NCI-H146 (cell line): ENCODE results near the gene ESR1.

Experiments
- DNase-seq: peaks from one replicate; lab custom pipeline; 2025; lab: John Stamatoyannopoulos, UW

The ESR1 gene

DNA sequence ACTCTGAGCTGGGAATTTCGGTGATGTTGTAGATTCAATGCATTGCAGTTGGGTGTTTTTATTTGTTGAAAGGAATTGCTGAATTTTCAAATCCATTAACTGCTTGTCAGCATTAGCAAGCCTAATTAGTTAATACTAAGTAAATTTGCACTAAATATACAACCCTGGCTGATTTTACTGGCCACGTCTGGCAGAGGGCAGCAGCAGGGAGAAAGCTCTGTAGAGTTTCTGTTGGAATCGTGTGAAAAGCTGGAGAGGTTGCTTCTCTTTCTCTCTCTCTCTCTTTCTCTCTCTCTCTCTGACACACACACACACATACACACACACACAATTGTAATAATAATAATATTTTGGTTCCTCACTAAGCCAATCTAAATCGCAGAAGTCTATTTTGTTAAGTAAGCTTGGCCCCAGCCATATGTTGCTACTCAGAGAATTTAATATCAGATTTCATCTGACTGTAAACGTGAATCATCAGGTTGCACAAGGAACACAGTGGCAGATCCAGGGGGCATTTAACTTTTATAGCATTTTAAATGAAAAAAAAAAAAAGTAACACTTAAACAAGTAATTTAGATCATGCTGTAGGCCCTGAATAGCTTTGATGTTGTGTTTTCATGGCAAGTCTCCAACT is 289.5 kb downstream of the ESR1 start:
- peak; percentile 14 for DNase-seq

DNA sequence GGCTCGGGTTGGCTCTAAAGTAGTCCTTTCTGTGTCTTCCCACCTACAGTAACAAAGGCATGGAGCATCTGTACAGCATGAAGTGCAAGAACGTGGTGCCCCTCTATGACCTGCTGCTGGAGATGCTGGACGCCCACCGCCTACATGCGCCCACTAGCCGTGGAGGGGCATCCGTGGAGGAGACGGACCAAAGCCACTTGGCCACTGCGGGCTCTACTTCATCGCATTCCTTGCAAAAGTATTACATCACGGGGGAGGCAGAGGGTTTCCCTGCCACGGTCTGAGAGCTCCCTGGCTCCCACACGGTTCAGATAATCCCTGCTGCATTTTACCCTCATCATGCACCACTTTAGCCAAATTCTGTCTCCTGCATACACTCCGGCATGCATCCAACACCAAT is 291.2 kb downstream of the ESR1 start:
- DNase-seq, result no peak

DNA sequence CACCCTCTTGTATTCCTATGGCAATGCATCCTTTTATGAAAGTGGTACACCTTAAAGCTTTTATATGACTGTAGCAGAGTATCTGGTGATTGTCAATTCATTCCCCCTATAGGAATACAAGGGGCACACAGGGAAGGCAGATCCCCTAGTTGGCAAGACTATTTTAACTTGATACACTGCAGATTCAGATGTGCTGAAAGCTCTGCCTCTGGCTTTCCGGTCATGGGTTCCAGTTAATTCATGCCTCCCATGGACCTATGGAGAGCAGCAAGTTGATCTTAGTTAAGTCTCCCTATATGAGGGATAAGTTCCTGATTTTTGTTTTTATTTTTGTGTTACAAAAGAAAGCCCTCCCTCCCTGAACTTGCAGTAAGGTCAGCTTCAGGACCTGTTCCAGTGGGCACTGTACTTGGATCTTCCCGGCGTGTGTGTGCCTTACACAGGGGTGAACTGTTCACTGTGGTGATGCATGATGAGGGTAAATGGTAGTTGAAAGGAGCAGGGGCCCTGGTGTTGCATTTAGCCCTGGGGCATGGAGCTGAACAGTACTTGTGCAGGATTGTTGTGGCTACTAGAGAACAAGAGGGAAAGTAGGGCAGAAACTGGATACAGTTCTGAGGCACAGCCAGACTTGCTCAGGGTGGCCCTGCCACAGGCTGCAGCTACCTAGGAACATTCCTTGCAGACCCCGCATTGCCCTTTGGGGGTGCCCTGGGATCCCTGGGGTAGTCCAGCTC is 292.1 kb downstream of the ESR1 start:
- peak; percentile 80 for DNase-seq

DNA sequence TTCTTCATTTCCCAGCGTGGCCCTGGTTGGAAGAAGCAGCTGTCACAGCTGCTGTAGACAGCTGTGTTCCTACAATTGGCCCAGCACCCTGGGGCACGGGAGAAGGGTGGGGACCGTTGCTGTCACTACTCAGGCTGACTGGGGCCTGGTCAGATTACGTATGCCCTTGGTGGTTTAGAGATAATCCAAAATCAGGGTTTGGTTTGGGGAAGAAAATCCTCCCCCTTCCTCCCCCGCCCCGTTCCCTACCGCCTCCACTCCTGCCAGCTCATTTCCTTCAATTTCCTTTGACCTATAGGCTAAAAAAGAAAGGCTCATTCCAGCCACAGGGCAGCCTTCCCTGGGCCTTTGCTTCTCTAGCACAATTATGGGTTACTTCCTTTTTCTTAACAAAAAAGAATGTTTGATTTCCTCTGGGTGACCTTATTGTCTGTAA is 292.7 kb downstream of the ESR1 start:
- DNase-seq, result peak; percentile 87

DNA sequence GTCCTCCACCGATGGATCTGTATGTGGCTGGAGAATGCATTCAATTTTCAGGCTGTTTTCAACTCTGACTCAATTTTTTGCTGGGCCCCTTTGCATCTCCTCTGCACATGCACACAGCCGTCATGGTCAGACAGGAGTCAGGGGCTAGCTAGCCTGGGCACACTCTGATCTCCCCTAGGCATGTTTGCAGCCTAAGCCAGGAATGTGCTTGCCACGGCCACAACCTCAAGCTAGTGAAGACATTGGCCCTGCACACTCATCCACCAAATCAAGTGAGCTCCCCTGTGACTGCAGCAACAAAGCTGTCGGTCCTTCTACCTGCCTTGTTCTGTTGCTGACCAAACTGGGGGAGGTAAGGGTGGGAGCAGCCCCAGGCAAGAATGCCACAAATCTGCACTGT is 300.5 kb downstream of the ESR1 start:
- DNase-seq, result no peak

DNA sequence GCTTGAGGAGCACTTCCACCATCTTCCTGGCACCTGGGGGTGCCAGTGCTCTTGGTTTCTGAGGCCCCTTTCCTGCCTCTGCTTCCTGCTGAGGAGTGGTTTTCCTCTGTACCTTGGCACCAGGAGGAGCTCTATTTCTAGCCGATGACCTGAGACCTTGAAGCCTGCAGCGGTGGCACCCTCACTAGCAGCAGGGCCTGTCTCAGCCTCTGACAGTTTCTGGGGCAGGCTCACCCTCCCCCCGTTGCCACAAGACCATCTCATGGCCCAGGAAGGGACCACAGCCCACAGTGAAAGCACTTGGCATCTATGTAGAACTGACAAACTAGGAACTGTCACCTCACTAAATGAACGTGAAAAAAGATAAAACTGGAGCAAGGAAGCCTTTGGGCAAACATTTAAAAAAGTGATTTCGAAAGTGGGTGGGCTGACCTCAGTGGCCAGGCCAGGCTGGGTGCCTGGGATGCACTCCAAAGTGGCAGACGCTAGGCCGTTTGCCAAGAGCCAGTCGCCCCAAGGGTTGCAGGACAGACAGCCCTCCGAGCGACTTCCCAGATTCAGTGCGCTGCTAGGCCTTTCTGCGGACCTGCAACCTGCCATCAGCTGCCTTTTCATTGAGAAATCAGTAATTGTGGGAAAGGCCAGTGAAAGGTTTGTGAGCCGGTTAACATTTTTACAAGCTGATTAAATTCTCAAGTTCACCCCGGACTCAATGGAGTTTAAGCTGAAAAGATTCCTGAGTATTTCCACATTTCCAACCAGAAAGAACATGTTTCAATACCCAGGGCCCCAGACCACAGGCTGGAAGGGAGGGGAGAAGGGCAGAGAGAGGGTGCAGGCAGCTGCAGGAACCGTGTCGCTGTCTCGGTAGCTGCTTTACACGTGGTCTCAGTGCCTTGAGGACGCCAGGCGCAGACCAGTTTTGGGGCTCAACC is 303.7 kb downstream of the ESR1 start:
- DNase-seq, result no peak

DNA sequence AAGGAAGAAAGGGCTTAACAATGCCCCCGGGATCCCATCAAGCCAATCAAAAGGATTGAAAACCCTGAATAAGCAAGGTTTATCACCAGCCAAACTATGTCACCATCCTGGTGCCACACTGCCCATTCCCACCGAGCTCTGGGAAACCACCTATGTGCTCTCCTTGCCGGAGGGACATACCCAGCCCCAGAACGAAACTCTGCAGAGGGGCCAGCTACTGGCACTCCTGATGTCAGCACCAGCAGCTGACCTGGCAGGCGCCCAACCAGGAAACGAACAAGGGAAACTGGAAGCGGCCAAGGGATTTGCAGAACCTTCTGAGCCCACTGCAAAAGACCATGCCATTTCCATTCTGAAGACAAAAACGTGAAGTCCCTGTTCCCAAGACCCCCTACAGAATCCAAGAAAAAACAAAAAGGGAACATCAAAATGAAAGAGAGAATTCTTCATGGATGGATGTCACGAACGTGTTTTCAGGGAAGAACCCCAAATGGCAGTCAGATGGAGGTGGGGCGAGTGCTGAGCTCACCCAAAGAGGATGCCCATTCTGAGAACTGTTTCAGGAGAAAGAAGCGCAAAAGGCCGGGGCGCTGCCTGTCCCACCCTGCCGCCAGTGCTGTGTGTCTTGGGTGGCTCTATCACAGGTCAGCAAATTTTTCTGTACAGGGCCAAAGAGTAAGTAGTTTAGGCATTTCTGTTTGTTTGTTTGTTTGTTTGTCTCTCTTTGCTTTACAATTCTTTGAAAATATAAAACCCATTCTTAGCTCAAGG is 305.2 kb downstream of the ESR1 start:
- DNase-seq, result no peak

DNA sequence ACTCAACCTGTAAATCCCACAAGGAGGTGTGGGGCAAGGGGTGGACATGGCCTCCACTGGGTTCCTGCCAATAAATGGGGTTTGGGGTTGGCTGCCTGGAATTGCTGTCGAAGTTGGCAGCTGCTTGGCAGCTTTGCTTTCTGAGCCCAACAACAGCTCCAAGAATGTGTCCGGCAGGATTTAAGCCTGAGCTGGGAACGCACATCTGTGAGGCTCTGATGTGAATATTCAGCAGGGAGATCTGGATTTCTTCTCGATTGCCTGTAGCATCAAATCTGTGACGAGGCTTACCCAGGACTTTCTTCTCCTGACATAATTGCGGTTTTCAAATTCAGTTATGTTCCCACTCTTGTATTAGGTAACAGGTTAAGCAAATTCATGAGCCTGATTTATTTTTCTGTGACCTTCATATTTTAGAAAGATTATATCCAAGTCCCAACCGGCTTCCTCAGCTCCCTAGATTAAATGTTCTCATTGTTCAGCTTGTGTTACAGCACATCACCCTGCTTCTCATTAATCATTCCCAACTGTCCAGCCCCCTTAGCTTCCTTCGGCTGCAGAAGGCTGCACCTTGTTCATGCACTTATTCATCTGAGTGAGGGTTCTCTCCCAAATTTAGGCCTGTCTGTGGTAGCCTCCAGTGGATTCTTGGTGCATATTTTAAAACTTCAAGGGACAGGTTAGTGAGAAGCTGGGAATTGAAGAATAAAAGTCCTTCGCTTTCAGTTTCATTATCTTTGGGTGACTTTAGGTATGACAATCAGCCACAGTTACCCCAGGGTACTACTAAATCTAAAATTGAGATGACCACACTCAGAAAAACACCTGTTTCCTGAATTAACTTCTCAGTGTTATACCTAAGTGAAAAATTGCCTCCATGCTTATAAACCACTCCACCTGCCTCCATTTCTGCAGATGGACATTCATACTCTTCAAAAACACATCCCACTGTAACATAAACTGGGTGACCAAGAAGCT is 310.0 kb downstream of the ESR1 start:
- no peak for DNase-seq

DNA sequence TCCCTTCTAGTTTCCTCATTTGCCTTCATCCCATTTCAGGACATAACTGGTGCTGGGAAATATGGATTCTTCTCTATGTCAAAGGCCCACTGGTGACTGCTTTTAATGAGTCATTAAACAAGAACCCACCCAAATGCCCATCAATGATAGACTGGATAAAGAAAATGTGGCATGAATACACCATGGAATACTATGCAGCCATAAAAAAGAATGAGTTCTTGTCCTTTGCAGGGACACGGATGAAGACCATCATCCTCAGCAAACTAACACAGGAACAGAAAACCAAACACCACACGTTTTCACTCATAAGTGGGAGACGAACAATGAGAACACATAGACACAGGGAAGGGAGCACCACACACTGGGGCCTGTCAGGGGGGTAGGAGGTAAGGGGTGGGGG is 310.7 kb downstream of the ESR1 start:
- no peak for DNase-seq

DNA sequence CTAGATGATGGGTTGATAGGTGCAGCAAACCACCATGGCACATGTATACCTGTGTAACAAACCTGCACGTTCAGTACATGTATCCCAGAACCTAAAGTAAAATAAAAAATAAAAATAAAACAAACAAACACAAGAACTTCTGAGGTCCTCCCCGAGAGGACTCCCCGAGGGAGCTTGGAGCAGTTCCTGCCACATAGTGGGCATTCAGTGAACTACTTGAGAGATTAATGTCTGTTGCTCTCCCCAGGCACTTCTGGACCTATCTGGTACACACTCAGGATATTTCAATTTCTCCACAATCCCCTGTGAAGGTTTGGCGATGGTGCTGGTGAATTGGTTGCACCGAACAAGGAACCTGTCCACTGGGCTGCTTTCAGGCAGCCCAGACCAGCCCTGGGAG is 311.2 kb downstream of the ESR1 start:
- DNase-seq, result no peak

DNA sequence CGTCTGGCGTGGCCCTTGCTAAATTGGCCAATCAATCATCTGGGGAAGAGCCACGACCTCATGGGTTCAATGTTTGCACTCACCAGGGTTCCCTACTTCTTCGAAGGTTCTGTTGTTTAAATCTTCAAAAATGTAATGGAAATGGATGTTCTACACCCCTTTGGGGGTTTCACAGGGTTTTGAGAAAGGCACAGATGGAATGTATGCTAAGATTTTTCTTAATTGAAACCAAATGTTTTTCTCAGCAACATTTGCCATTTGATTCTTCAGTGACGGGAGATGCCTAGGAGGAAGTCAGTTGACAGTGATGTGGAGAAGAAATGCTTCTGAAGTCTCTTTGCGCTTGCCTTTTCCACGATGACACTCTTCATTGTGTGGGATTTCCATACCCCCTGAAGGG is 312.3 kb downstream of the ESR1 start:
- no peak for DNase-seq

DNA sequence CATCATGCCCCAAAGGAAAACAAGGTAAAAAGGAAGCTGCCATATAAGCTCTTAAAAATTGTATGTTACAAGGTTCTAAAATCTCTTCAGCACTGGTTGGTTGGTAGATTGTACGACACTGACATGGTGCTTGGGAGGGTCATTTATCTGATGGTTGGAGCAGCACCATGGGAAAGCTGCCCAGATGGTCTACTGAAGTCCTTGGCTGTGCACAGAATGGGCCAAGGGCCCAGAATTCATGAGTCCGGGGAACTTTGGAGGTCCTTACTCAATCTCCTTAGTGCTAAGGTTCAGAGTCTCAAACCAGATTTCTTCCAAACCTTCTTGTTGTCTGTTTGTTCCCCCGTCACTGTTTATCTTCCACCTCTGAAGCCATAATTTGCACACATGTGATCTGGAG is 314.4 kb downstream of the ESR1 start:
- DNase-seq, result no peak

DNA sequence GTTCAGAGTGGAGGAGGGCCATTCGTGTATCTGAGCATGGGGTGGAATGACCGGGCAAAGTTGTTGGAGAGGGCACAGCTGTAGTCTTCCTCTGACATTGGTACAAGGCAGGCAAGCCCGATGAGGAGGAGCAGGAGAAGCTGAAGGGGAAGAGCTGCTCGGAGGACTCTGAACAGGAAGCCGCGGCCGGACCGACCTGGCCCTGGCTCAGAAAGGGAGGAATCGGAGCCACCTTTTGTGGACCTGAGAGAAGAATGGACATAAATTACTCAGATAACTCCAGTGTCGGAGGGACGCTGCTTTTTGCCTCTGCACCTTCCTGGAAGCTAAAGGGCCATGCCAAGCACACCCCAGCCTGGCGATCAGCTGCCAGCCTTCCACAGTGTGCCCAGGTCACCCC is 315.0 kb downstream of the ESR1 start:
- no peak for DNase-seq

DNA sequence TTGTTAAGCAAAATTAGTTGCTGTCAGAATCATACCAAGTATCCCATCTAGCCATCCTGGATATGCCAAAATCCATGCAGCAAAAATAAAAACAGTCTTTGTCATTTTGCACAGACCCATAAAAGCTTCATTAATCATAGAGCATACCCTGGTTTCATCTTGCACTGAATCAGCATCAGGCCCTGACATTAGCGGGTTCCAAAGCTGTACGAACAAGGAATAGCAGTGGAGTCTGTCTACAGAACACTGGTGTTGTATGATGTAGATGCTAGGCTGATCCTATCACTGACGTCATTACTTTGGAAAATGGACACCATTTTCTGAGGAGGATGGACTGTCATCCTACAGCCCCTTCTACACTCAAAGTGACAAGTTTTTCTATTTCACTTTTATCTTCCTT is 315.6 kb downstream of the ESR1 start:
- no peak for DNase-seq

DNA sequence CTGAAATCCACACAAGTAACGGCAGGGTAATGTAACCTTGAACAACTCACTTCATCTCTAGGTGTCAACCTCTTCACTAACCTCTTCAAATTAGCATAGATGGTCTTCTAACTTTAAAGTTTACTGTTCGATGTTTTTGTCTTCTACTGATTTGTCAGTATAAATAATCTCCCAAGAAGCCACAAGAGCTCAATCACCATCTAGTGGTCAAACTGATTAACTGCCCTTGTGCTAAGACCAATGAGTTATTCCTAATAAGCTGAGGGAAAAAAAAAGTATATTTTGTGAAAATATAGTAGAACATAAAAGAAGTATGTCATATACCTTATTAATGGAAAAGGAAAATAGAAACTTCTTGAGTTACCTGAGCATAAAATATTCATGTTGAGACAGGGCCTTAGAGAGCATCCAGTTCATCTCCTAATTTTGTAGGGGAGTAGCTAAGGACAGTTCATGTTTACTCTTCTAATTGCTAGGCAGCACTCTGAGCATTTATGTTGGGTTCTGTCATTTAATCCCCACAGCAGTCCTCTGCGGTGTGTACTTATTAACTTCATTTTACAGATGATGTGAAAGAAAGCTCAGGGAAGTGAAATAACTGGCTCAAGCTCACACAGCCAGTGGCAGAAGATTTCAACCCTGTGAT is 317.1 kb downstream of the ESR1 start:
- peak; percentile 77 for DNase-seq

DNA sequence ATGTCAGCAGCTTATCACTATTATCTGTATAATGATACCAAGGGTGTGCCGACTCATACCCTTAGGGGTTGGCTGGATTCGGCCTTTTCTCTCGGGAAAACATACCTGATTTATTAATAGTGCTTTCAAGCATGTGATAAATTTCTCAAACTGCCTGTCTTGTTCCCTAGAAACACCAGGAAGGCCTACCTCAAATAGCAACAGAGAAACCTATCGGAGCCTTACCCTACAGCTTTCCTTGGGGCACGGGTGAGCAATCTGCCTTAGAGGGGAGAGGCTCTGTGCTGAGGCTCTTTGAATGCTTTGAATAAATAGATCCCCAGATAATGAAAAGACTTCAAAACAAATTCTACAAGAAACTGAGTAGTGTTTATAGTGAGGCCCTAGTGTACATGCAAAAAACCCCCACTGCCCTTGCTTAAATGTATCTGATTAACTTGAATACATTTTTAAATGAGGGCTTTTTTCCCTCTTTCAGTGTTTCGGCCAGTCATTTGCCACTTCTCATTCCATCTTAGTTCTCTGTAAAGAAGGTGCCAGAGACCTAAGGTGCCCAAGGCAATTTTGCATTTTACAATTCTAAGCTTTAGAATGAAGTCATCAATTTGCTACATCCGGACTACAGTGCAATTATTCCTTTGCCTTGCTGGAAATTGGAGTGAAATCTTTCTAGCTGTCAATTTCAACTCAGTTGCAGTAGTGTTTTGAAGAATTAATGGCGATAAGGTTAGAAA is 320.1 kb downstream of the ESR1 start:
- DNase-seq, result no peak

DNA sequence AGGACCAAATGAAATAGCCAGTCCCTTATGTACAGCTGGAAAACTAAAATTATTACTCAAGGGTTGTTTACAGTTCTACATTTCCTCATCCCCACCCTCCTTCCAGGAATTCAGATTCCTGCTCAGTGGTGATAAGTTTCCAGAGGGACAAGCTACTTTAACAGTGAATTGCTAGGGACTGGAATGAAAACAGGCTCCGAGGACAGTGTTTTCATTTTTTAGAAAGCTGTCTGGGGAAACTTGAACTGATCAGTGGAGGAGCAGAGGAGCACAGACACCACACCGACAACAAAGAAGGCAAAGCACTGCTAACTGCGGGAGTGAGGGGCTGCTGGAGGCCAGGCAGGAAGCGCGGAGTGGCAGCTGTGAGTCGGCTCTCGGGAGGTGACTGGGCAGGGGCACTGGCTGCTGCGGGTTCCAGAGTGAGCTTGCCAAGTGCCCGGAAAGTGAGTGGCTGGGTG is 322.2 kb downstream of the ESR1 start:
- no peak for DNase-seq

DNA sequence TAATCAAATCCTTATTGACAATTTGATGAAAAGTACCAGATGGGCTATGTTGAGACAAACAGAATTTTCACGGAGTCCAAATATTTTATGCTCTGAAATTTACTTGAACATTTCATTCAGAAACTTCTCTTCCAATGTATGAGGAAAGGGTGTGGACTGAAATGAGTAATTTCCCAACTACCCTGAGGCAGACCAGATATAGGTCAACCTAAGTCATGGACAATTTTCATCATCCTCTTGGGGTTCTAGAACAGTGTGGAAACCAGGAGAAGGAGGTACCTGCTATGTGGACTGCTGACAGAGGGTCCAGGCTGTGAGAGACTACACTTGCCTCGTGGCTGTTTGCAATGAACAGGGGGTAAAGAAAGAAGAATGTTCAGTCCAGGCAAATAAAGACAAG is 323.0 kb downstream of the ESR1 start:
- no peak for DNase-seq

DNA sequence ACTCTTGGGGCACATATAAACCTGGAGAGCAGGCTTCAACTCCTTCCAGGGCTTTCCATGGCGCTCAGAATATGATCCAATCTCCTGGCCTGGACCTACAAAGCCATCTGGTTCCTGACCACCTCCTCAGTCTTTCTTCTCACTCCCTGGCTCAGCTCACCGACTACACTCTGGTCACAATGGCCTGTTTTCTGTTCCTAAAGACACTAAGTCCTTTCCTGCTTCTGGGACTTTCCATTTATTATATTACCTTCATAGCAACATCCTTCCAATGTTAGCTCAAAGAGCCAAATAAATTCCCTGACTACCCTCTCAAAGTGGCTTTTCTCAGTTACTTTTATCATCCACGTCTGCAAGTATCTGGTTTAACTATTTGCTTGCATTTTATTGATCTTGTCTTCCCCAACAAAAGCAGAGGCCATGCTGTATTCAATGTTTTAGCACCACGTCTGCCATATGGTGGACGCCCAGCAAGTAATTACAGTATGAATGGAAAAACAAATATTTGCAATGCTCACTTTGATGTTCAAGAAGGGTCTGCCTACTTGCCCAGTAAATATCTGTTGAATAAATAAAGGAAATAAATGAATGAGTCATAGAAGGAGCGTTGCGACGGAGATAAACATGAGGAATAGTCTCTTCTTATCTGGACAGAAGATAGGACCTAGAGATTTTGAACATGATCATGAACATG is 328.4 kb downstream of the ESR1 start:
- peak; percentile 95 for DNase-seq
